ENCODE measurements around the gene SCAMP4.

- TF ChIP-seq TSHZ2 (CRISPR knock-in tag; IDR thresholded peaks at IDR 0.05) (no peak), ZNF565 (CRISPR knock-in tag; conservative IDR thresholded peaks at IDR 0.05; ENCODE audit: low read depth) (no peak), CSDC2 (CRISPR knock-in tag; IDR thresholded peaks at IDR 0.05) (no peak), PATZ1 (CRISPR knock-in tag; IDR thresholded peaks at IDR 0.05; ENCODE audit: borderline replicate concordance) (no peak), ZFP30 (CRISPR knock-in tag; IDR thresholded peaks at IDR 0.05) (no peak), TCF4 (CRISPR knock-in tag; IDR thresholded peaks at IDR 0.05; ENCODE audit: borderline replicate concordance) (no peak), ZFP3 (CRISPR knock-in tag; IDR thresholded peaks at IDR 0.05) (no peak), ISL1 (CRISPR knock-in tag; IDR thresholded peaks at IDR 0.05) (no peak), SNAI2 (CRISPR knock-in tag; IDR thresholded peaks at IDR 0.05) (no peak), ARNTL (CRISPR knock-in tag; IDR thresholded peaks at IDR 0.05; ENCODE audit: borderline replicate concordance, low read depth) (no peak), CREB5 (CRISPR knock-in tag; IDR thresholded peaks at IDR 0.05; ENCODE audit: low read depth) (no peak), BACH2 (CRISPR knock-in tag; IDR thresholded peaks at IDR 0.05; ENCODE audit: borderline replicate concordance) (no peak), OSR1 (CRISPR knock-in tag; IDR thresholded peaks at IDR 0.05) (no peak)
Measured at GRCh38 chr19:1896508-1896907, 8.7 kb upstream of the SCAMP4 start.
